GM21360 (cell line): ENCODE results near the gene HPS3.
"Not testable (repeated sequence)": the region's sequence is repeated elsewhere in the genome, so short reads cannot be mapped to it uniquely, and the experiment has no call there.

Experiments used
- ATAC-seq: cut with Tn5 transposase; IDR thresholded peaks from one replicate; pipeline ENCODE4 v1.9.1; 2021; ENCODE audit warnings: mild to moderate bottlenecking, moderate library complexity; ENCODE audit not compliant: unreplicated experiment

The HPS3 gene

GRCh38 chr3:149129326-149130205, at the start of gene HPS3:
HPS3 (plus strand) TSS chr3:149129638; CDS start chr3:149129724, 86 bp downstream.
- peak; percentile 95 for ATAC-seq

GRCh38 chr3:149080011-149080698, 49.3 kb upstream of the HPS3 start:
- no peak for ATAC-seq

DNA sequence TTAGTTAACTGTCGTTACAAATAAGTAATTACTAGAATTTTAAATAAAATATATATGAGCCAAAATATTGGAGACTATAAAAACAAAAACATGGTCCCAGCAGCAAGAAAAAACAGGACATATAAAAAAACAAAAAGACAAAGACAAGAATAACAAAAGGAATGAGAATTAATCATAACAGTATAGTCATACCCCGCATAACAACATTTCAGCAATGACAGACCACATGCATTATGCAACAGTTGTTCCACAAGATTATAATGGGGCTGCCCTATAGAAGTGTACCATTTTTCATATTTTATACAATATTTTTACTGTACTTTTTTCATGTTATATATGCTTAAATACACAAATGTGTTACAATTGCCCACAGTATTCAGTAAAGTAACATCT, 48.7 kb upstream of the HPS3 start:
- ATAC-seq: no peak

- no peak for ATAC-seq
Measured at GRCh38 chr3:149081772-149082171, 47.7 kb upstream of the HPS3 start.

GRCh38 chr3:149085828-149086231, 43.6 kb upstream of the HPS3 start:
- peak; percentile 36 for ATAC-seq

DNA sequence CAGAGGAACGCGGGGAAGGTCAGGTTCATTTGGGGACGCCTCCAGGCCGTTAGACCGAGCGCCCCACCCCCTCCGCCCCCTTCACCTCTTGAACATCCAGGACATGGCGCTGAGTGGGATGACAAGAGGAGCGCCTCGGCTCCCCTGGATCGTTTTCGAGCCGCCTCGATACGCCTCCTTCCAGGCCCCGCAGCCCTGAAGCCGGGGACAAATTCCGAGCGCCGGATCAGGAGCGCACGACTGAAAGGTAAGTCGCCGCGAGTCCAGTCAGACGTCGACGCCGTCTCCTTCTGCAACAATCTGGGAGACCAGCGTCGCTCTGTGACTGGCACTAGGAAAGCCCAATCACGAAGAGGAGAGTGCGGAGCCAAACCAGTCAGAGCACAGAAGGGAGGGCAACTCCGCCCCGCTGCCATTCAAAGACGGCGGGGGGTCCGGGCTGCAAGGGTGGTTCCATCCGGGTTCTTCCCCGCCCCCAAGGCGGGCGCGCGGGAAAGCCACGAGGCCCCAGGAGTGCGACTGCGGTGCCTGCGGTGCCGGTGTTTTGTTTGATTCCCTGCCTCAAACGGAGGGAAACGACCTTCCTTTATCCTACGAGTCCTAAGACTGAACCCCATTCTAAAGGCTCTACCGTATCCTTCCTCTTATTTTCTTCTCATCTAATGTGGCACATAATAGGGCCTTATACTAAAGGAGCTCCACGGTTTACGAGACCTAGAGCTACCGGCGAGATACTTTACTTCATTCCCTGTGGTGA, 43.0 kb upstream of the HPS3 start, which contains the start of gene HLTF:
TSS of gene HLTF (minus strand) at position 302 of the 757 bp plus-strand sequence. CDS start at position 105, 197 bp downstream.
- ATAC-seq: peak; percentile 98

DNA sequence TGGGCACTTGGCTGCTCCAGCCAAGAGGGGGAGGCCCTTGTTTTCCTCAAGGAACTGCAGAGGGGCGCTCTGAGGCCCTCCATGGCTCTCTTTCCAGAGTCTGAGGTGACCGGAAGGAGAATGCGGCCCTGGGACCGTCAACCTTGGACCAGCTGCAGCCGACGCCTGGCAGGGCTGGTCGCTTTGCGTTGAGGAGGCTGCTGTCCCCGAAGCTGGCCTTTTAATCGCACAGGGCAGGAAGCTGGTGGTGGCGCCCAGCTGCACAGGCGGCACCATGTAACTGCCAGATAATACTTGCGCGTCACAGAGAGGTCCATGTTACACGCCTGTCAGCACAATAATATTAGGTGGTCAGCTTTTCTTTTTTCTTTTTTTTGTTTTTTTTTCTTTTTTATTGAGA, 42.2 kb upstream of the HPS3 start:
- no peak for ATAC-seq

- ATAC-seq: no peak
Measured at GRCh38 chr3:149089395-149089794, 40.0 kb upstream of the HPS3 start.

DNA sequence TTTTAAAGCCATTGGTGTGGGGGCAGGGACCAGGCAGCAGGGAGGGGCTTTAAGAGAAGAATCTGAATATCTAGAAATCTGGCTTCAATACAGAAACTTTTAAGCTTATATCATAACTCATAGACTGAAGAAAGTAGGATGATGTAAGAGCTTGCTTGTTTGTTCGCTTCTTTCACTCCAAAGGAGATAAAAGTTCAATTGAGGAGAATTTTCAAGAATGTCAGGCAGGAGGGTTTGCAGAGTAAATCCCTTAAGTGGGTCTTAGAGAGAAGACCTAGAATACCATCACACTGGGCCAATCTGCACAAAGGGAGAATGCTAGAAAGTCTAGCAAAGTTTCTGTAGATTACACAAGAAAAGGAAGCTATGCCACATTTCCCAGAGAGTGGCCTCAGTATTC, 39.0 kb upstream of the HPS3 start:
- no peak for ATAC-seq

GRCh38 chr3:149090907-149091306, 38.5 kb upstream of the HPS3 start:
- ATAC-seq: peak; percentile 27

DNA sequence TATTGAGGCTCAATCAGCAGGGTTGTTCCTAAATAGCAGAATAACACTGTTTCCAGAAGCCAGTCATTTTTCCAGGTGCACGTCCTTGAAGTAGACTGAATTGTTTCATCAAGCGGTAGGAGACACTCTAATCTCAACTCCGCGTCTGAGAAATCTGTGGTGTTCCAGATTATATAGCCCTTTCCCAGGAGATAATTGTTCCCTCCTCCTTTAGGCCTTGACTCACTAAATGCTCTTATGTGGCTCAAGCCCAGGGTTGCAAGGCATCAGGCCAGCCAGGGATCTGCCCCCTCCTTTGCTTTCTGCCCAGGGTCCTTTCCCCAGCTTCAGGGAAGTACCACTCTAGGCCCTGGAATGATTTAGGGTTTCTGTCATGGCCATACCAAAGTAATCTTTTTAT, 37.5 kb upstream of the HPS3 start:
- no peak for ATAC-seq

DNA sequence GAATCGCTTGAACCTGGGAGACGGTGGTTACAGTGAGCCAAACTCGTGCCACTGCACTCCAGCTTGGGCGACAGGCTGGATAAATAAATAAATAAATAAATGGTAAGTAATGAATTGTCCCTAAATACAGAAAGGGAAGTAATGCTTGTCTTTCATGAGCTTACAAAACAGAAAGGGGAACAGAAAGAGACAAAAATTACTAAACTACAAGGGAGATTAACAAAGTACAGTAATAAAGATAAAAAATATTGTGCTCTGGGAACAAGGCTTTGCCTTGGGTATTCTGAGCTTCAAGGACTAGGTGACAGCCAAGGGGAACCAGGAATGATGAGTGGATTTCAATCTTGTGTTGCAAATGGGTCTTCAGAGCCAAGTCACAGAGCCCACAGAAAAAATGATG, 34.0 kb upstream of the HPS3 start:
- ATAC-seq: peak; percentile 83

DNA sequence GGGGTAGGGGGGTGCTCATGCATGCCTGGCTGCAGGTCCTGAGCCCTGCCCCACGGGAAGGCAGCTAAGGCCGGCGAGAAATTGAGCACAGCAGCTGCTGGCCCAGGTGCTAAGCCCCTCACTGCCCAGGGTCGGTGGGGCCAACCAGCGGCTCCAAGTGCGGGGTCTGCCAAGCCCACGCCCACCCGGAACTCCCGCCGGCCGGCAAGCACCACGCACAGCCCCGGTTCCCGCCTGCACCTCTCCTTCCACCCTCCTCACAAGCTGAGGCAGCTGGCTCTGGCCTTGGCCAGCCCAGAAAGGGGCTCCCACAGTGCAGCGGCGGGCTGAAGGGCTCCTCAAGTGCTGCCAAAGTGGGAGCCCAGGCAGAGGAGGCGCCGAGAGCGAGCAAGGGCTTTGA, 31.5 kb upstream of the HPS3 start:
- not testable (repeated sequence) for ATAC-seq

DNA sequence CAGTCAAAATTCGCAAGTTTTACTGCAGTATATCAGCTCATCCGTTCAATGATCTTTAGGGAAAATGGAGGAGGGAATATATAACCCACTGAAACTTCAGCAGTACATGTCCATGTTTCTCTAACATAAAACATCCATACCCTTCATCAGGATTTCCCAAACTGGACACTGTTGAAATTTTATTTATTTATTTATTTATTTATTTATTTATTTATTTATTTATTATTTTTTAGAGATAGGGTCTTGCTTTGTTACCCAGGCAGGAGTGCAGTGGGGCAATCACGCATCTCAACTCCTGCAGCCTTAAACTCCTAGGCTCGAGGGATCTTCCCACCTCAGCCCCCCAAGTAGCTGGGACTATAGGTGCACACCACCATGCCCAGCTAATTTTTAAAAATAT, 28.3 kb upstream of the HPS3 start:
- no peak for ATAC-seq

DNA sequence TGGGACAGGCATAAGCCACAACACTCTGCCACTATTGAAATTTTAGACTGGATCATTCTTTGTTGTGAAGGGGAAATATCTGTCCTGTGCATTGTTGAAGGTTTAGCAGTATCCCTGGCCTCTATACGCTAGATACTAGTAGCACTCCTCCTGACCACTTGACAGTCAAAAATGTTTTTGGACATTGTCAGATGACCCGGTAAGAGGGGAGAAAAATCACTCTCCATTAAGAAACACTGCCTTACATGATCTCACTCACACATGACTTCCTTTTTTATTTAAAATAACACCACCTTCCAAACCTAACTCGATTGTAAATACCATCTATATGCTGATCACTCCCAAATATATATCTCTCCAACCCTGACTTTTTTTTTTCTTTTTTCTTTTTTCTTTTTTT, 27.8 kb upstream of the HPS3 start:
- no peak for ATAC-seq

GRCh38 chr3:149104484-149104883, 25.0 kb upstream of the HPS3 start:
- ATAC-seq: no peak

DNA sequence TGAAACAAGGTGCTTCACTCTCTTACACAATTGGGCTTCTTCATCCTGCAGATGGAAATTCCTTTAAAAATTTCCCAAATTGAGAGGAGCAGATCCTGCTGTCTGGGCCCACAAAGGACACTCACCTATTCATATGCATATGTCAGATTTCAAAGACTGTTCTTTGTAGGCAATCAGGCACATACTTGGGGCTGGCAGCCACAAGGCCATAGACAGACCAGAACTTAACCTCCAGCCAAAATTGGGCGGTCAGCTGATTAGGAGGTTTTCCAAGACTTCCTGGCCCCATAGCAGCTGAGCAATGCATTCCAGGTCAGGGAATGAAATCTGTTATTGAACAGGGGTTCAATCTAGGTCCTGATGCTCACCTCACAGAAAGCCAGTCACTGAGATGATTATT, 15.0 kb upstream of the HPS3 start:
- no peak for ATAC-seq

- ATAC-seq: no peak
Measured at GRCh38 chr3:149115114-149115513, 14.3 kb upstream of the HPS3 start.

GRCh38 chr3:149118724-149119123, 10.7 kb upstream of the HPS3 start:
- no peak for ATAC-seq

- ATAC-seq: no peak
Measured at GRCh38 chr3:149119466-149119865, 10.0 kb upstream of the HPS3 start.
